Fibroblast of lung (primary cell): Measurements from ENCODE around the gene MTMR1. TPM values are rescaled to one million over a fixed set of nuclear protein-coding genes. Genes with fewer than 3 reads are reported as not detected.

Source experiments
- DNase-seq, 2 donors: peaks; one replicate each; pipeline versions ENCODE4 v3.0.0 to v3.0.0-alpha.2; 2010; ENCODE audit warnings: low read depth in 2 of 2
- H2AFZ ChIP-seq: 2 replicates; pipeline ENCODE4 v1.5.1; 2012; ENCODE audit warnings: low read length, control low read depth, inconsistent platforms
- H3K27ac ChIP-seq: 2 replicates; pipeline ENCODE4 v1.5.1; 2011; ENCODE audit warnings: low read length, control low read depth; ENCODE audit not compliant: insufficient read depth
- H3K27me3 ChIP-seq: 2 replicates; pipeline ENCODE4 v1.5.1; 2011; ENCODE audit warnings: mild to moderate bottlenecking, low read length; ENCODE audit not compliant: control insufficient read depth, insufficient read depth
- H3K36me3 ChIP-seq: 2 replicates; pipeline ENCODE4 v1.5.1; 2011; ENCODE audit warnings: low read length; ENCODE audit not compliant: control insufficient read depth, insufficient read depth
- H3K4me1 ChIP-seq: 2 replicates; pipeline ENCODE4 v1.5.1; 2011; ENCODE audit warnings: low read length; ENCODE audit not compliant: control insufficient read depth, insufficient read depth; ENCODE audit errors: extremely low read depth
- H3K4me2 ChIP-seq: 2 replicates; pipeline ENCODE4 v1.5.1; 2011; ENCODE audit warnings: low read length, control low read depth; ENCODE audit not compliant: insufficient read depth; ENCODE audit errors: extremely low read depth
- H3K4me3 ChIP-seq, 4 experiments: fragments of 200-600 bp in 1 of 4; sonication (generic) in 1 of 4; replicated peaks in 1 of 4; 2 replicates each; pipeline ENCODE4 v1.5.1; 2011 to 2016; ENCODE audit warnings: low read length in 4 of 4, low read depth in 3 of 4, mild to moderate bottlenecking in 3 of 4, control low read depth in 2 of 4, inconsistent platforms in 1 of 4, mixed read lengths in 1 of 4; ENCODE audit not compliant: insufficient read depth in 1 of 4; ENCODE audit errors: control extremely low read depth in 1 of 4
- H3K79me2 ChIP-seq: 2 replicates; pipeline ENCODE4 v1.5.1; 2012; ENCODE audit warnings: mild to moderate bottlenecking, low read length, inconsistent platforms; ENCODE audit not compliant: control insufficient read depth, insufficient read depth
- H3K9ac ChIP-seq: 2 replicates; pipeline ENCODE4 v1.5.1; 2011; ENCODE audit warnings: mild to moderate bottlenecking, low read length, control low read depth; ENCODE audit not compliant: insufficient read depth
- H3K9me3 ChIP-seq: 2 replicates; pipeline ENCODE4 v1.5.1; 2012; ENCODE audit warnings: low read depth, low read length; ENCODE audit not compliant: control insufficient read depth, insufficient read depth
- H4K20me1 ChIP-seq: 2 replicates; pipeline ENCODE4 v1.5.1; 2011; ENCODE audit warnings: low read length; ENCODE audit not compliant: control insufficient read depth, insufficient read depth; ENCODE audit errors: extremely low read depth
- CTCF ChIP-seq, 2 donors: IDR thresholded peaks in 1 of 2; conservative IDR thresholded peaks in 1 of 2; 1 replicate in 1 of 2; 2 replicates in 1 of 2; pipeline ENCODE4 v1.5.1; 2011 to 2012; ENCODE audit warnings: low read length in 2 of 2, control low read depth in 1 of 2, inconsistent platforms in 1 of 2, low read depth in 1 of 2, mild to moderate bottlenecking in 1 of 2
- EZH2 ChIP-seq: IDR thresholded peaks from 2 replicates; pipeline ENCODE4 v1.5.1; 2012; ENCODE audit warnings: low read length, control low read depth, mild to moderate bottlenecking; ENCODE audit errors: missing control alignments
- polyA plus RNA-seq, 2 donors: library from polyadenylated mRNA; depleted of rRNA in 1 of 2; stranded (reverse) in 1 of 2; unstranded in 1 of 2; fragments of >200 nt; gene quantifications; 2 replicates each; pipeline ENCODE4 v1.2.1, GENCODE V29; 2011 to 2012; ENCODE audit warnings: missing spikeins in 1 of 2
- total RNA-seq: library from RNA; depleted of rRNA; stranded (reverse); fragments of >200 nt; gene quantifications from 2 replicates; pipeline ENCODE4 v1.2.1, GENCODE V29; 2014

MTMR1 gene
- total and polyA plus RNA-seq, 2 donors (not counting 1 experiment from before 2014, with no cell fraction given) = 22.3 to 28.1 TPM

GRCh38 chrX:150759568-150760416, 66.6 kb downstream of the MTMR1 start:
- Histone ChIP-seq H3K79me2 (no peaks in the 10 kb centered on the region), H3K4me1 (no peaks in the 10 kb centered on the region), H3K4me3 (no peak overlapping the region), H3K9ac (no peak overlapping the region), H3K27me3 (no peaks in the 10 kb centered on the region), H3K9me3 (no peaks in the 10 kb centered on the region), H3K4me2 (no peak overlapping the region), H3K36me3 (peaks cover 4% of the 10 kb centered on the region), H3K27ac (no peak overlapping the region), H2AFZ (no peak overlapping the region), H4K20me1 (no peaks in the 10 kb centered on the region)
- no peak for DNase-seq
- no peak for TF ChIP-seq CTCF (conservative IDR thresholded peaks at IDR 0.05 in 1 of 2, IDR thresholded peaks at IDR 0.05 in 1 of 2; ENCODE audit: low read depth in 1 of 2, low read length in 2 of 2)
- TF ChIP-seq EZH2 = no peak

- no peak for TF ChIP-seq CTCF (conservative IDR thresholded peaks at IDR 0.05 in 1 of 2, IDR thresholded peaks at IDR 0.05 in 1 of 2; ENCODE audit: low read depth in 1 of 2, low read length in 2 of 2)
- no peaks in the 10 kb centered on the region for H4K20me1 ChIP-seq
- H3K4me1 ChIP-seq = no peaks in the 10 kb centered on the region
- H2AFZ ChIP-seq = no peak overlapping the region
- H3K4me2 ChIP-seq = no peak overlapping the region
- H3K9me3 ChIP-seq = no peaks in the 10 kb centered on the region
- no peak overlapping the region for H3K4me3 ChIP-seq
- no peak overlapping the region for H3K9ac ChIP-seq
- DNase-seq = no peak
- H3K27me3 ChIP-seq = no peaks in the 10 kb centered on the region
- H3K36me3 ChIP-seq = peaks cover 2% of the 10 kb centered on the region
- H3K79me2 ChIP-seq = no peaks in the 10 kb centered on the region
- H3K27ac ChIP-seq = no peak overlapping the region
Measured at GRCh38 chrX:150761176-150761818, 68.1 kb downstream of the MTMR1 start.

GRCh38 chrX:150761819-150762216, 68.6 kb downstream of the MTMR1 start:
- DNase-seq = no peak
- H3K4me1 ChIP-seq = no peaks in the 10 kb centered on the region
- H3K4me3 ChIP-seq = no peak overlapping the region
- H3K27me3 ChIP-seq = no peaks in the 10 kb centered on the region
- peaks cover 2% of the 10 kb centered on the region for H3K36me3 ChIP-seq
- no peaks in the 10 kb centered on the region for H4K20me1 ChIP-seq
- no peak overlapping the region for H3K27ac ChIP-seq
- H3K9me3 ChIP-seq = no peaks in the 10 kb centered on the region
- no peak overlapping the region for H2AFZ ChIP-seq
- H3K4me2 ChIP-seq = no peak overlapping the region
- TF ChIP-seq CTCF (conservative IDR thresholded peaks at IDR 0.05 in 1 of 2, IDR thresholded peaks at IDR 0.05 in 1 of 2; ENCODE audit: low read depth in 1 of 2, low read length in 2 of 2) = no peak
- no peak for TF ChIP-seq EZH2
- H3K9ac ChIP-seq = no peak overlapping the region
- no peaks in the 10 kb centered on the region for H3K79me2 ChIP-seq
